ENCODE measurements around the gene ACSM2B.
"Not testable (repeated sequence)": the region's sequence is repeated elsewhere in the genome, so short reads cannot be mapped to it uniquely, and the experiment has no call there.

Gene ACSM2B

GRCh38 chr16:20595068-20595467, 18.9 kb upstream of the ACSM2B start:
- DNase-seq, result not testable (repeated sequence)

GRCh38 chr16:20592780-20593179, 16.6 kb upstream of the ACSM2B start:
- DNase-seq, result not testable (repeated sequence)

GRCh38 chr16:20589486-20589885, 13.3 kb upstream of the ACSM2B start:
- DNase-seq, result not testable (repeated sequence)

GRCh38 chr16:20587645-20588074, 11.5 kb upstream of the ACSM2B start:
- DNase-seq, result not testable (repeated sequence)

GRCh38 chr16:20586716-20587115, 10.5 kb upstream of the ACSM2B start:
- not testable (repeated sequence) for DNase-seq

GRCh38 chr16:20586112-20586511, 9.9 kb upstream of the ACSM2B start:
- not testable (repeated sequence) for DNase-seq

GRCh38 chr16:20580487-20581259, 4.5 kb upstream of the ACSM2B start:
- not testable (repeated sequence) for DNase-seq

GRCh38 chr16:20578091-20578490, 1.9 kb upstream of the ACSM2B start:
- not testable (repeated sequence) for DNase-seq

GRCh38 chr16:20569117-20569651, 7.0 kb downstream of the ACSM2B start:
- DNase-seq, result not testable (repeated sequence)

- DNase-seq, result no peak
These were observed 7.8 kb downstream of the ACSM2B start for GRCh38 chr16:20568404-20568803.

- no peak for DNase-seq
These were observed 9.3 kb downstream of the ACSM2B start for GRCh38 chr16:20566864-20567263.

- DNase-seq, result not testable (repeated sequence)
These were observed 10.8 kb downstream of the ACSM2B start for GRCh38 chr16:20565334-20565733.

- not testable (repeated sequence) for DNase-seq
These were observed 11.9 kb downstream of the ACSM2B start for GRCh38 chr16:20564218-20564617.

- not testable (repeated sequence) for DNase-seq
These were observed 20.5 kb downstream of the ACSM2B start for GRCh38 chr16:20555628-20556027.

- DNase-seq, result not testable (repeated sequence)
These were observed 21.5 kb downstream of the ACSM2B start for GRCh38 chr16:20554689-20555088.

- not testable (repeated sequence) for DNase-seq
These were observed 22.7 kb downstream of the ACSM2B start for GRCh38 chr16:20553493-20553892.

GRCh38 chr16:20546951-20547350, 29.2 kb downstream of the ACSM2B start:
- DNase-seq, result not testable (repeated sequence)

GRCh38 chr16:20546278-20546853, 29.8 kb downstream of the ACSM2B start:
- not testable (repeated sequence) for DNase-seq

GRCh38 chr16:20540603-20541316, 35.4 kb downstream of the ACSM2B start:
- DNase-seq, result not testable (repeated sequence)

- no peak for DNase-seq
These were observed 37.5 kb downstream of the ACSM2B start for GRCh38 chr16:20538687-20539086.

GRCh38 chr16:20538181-20538580, 38.0 kb downstream of the ACSM2B start:
- DNase-seq, result no peak

- not testable (repeated sequence) for DNase-seq
These were observed 39.5 kb downstream of the ACSM2B start for GRCh38 chr16:20536669-20537068.

- not testable (repeated sequence) for DNase-seq
These were observed 43.8 kb downstream of the ACSM2B start for GRCh38 chr16:20532284-20532792.
